ENCODE results near the gene PSMD13. TPM values are rescaled to one million over a fixed set of nuclear protein-coding genes. Genes with fewer than 3 reads are reported as not detected.

The PSMD13 gene
- total and polyA plus RNA-seq, 3 experiments from 2014 or later = 218 to 237 (median 235) TPM

DNA sequence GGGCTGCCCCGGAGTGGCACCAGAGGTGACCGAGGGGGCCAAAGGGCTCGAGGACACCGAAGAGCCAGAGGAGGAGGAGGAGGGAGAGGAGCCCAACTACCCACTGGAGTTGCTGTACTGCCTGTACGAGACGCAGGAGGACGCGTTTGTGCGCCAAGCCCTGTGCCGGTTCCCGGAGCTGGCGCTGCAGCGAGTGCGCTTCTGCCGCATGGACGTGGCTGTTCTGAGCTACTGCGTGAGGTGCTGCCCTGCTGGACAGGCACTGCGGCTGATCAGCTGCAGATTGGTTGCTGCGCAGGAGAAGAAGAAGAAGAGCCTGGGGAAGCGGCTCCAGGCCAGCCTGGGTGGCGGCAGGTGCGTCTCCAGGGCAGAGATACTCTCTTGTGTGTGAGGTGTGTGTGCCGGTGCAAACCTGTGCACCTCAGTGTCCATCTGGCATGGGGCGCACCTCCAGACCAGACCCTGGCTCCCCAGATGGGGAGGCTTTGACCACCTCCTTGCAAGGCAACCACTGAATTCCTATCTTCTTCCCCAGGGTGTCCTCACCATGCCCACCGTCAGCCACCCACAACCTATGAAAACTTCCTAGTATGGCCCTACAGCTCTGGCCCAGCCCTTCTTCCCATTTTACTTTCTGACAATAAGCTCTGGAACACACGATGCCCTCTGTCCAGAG, 44.8 kb downstream of the PSMD13 start:
- no peaks in the 10 kb centered on the region for H3K27me3 Mint-ChIP-seq
- H3K4me1 ChIP-seq (ENCODE audit: insufficient read depth, low read length) = peaks cover 55% of the 10 kb centered on the region
- H3K27ac Mint-ChIP-seq = peak overlapping the region in 6 of 8 donors; percentile 45 to 92 (median 74)
- H3K4me3 ChIP-seq (ENCODE audit: low read length) = peak overlapping the region; percentile 70
- H3K36me3 Mint-ChIP-seq = peaks cover 5 to 34% (median 8%) of the 10 kb centered on the region in 3 donors
- H3K9me3 ChIP-seq (ENCODE audit: low read length) = no peaks in the 10 kb centered on the region
- no peaks in the 10 kb centered on the region for H3K27me3 ChIP-seq (ENCODE audit: insufficient read depth, low read length, poor library complexity, severe bottlenecking)
- DNase-seq = no peak
- ChIA-PET CTCF (interaction anchor here (0.9 to 7.0 kb wide), 17 partner anchors 8 to 166 kb away, joined by 3 to 58 read pairs (median 6); partner anchors contain the start of genes BET1L, PSMD13 and RIC8A), POLR2A (interaction anchor here (0.7 to 4.6 kb wide), 8 partner anchors 9 to 538 kb away, joined by 3 to 71 read pairs (median 6); partner anchors contain the start of genes BET1L, PSMD13 and RIC8A)
- H3K4me3 Mint-ChIP-seq = peak overlapping the region; percentile 83 to 93 (median 91)
- no peaks in the 10 kb centered on the region for H3K36me3 ChIP-seq (ENCODE audit: insufficient read depth, low read length)
- H3K9me3 Mint-ChIP-seq = peaks cover 0 to 2% (median 2%) of the 10 kb centered on the region in 5 donors
- H3K27ac ChIP-seq (ENCODE audit: low read depth, low read length) = no peak overlapping the region
- H3K4me1 Mint-ChIP-seq = peaks cover 44 to 72% (median 59%) of the 10 kb centered on the region in 3 donors

DNA sequence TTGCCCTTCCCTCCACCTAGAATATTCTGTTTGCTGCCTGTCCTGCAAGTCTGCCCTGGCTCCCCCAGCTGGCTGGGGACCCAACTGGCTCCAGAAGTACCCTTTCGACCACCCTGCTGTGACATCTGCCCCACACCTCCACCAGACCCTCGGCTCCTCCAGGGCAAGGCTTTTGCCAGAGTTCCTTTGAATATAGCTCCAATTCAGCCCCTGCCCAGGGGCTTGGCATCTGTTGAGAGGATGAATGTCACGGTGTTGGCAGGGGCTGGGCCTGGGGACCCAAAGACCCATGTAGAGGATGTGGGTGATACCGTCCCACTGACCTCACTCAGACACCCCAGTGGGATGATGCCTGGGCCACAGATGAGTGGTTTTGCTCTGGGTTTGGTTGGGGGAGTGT, 45.4 kb downstream of the PSMD13 start:
- Mint-ChIP-seq H3K4me1 (peaks cover 48 to 75% (median 61%) of the 10 kb centered on the region in 3 donors), H3K36me3 (peaks cover 3 to 34% (median 5%) of the 10 kb centered on the region in 3 donors), H3K27me3 (peaks cover 0 to 3% of the 10 kb centered on the region in 2 donors), H3K9me3 (peaks cover 0 to 2% (median 0%) of the 10 kb centered on the region in 5 donors), H3K4me3 (peak overlapping the region; percentile 83 to 93 (median 91)), H3K27ac (peak overlapping the region in 6 of 8 donors; percentile 35 to 94 (median 74))
- peaks cover 59% of the 10 kb centered on the region for H3K4me1 ChIP-seq (ENCODE audit: insufficient read depth, low read length)
- CTCF ChIA-PET = interaction anchor here (0.9 to 7.0 kb wide), 7 partner anchors 11 to 74 kb away, joined by 3 to 58 read pairs (median 9); partner anchors contain the start of genes BET1L and RIC8A
- H3K27ac ChIP-seq (ENCODE audit: low read depth, low read length) = no peak overlapping the region
- H3K9me3 ChIP-seq (ENCODE audit: low read length) = no peaks in the 10 kb centered on the region
- H3K4me3 ChIP-seq (ENCODE audit: low read length) = peak overlapping the region; percentile 70
- DNase-seq = no peak
- no peaks in the 10 kb centered on the region for H3K27me3 ChIP-seq (ENCODE audit: insufficient read depth, low read length, poor library complexity, severe bottlenecking)
- no peaks in the 10 kb centered on the region for H3K36me3 ChIP-seq (ENCODE audit: insufficient read depth, low read length)
- POLR2A ChIA-PET = interaction anchor here (0.7 to 4.6 kb wide), 4 partner anchors 14 to 114 kb away, joined by 3 to 71 read pairs (median 8); partner anchors contain the start of gene PSMD13

DNA sequence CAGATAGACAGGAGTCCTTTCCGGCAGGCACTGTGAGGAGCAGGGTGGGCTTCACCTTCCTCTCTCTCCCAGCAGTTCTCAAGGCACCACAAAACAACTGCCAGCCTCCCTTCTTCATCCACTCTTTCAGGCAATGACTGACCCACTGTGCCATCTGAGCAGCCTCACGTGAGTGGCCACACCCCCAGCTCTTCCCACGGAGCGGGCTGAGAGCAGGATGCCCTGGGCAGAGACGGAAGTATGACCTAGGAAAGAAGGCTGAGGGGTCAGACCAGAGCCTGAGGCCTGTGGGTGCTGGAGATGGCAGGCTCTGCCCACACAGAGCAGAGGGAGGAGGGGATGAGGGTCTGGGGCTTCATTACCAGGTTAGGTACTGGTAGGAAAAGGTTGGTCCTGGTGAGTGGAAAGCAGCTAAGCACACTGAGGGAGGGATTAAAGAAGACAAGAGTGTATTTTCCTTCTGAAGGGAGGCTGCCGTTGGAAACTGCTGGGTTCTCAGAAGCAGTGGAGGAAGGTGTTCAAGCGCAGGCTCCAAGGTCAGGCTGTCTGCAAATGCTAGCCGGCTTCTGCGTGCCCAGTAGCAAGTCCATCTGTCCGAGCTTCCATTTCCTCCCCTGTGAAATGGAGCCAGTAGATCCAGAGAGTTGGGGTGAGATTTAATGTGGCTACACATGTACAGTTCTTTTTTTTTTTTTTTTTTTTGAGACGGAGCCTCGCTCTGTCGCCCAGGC, 46.0 kb downstream of the PSMD13 start:
- Histone ChIP-seq H3K27me3 (ENCODE audit: insufficient read depth, low read length, poor library complexity, severe bottlenecking) (no peaks in the 10 kb centered on the region), H3K9me3 (ENCODE audit: low read length) (no peaks in the 10 kb centered on the region), H3K4me1 (ENCODE audit: insufficient read depth, low read length) (peaks cover 58% of the 10 kb centered on the region), H3K36me3 (ENCODE audit: insufficient read depth, low read length) (no peaks in the 10 kb centered on the region), H3K27ac (ENCODE audit: low read depth, low read length) (no peak overlapping the region), H3K4me3 (ENCODE audit: low read length) (peak overlapping the region; percentile 70)
- no peak for DNase-seq
- Mint-ChIP-seq H3K9me3 (peaks cover 0 to 2% (median 0%) of the 10 kb centered on the region in 5 donors), H3K36me3 (peaks cover 3 to 34% (median 5%) of the 10 kb centered on the region in 3 donors), H3K27me3 (peaks cover 0 to 4% of the 10 kb centered on the region in 2 donors), H3K4me1 (peaks cover 47 to 72% (median 56%) of the 10 kb centered on the region in 3 donors), H3K4me3 (peak overlapping the region; percentile 83 to 93 (median 91)), H3K27ac (peak overlapping the region; percentile 1 to 94 (median 64))
- ChIA-PET POLR2A (interaction anchor here (0.7 to 4.6 kb wide), 5 partner anchors 14 to 134 kb away, joined by 3 to 71 read pairs (median 4); no protein-coding TSS in a partner anchor), CTCF (interaction anchor here (0.9 to 7.0 kb wide), 10 partner anchors 8 to 75 kb away, joined by 3 to 58 read pairs (median 7); partner anchors contain the start of genes BET1L and RIC8A)

DNA sequence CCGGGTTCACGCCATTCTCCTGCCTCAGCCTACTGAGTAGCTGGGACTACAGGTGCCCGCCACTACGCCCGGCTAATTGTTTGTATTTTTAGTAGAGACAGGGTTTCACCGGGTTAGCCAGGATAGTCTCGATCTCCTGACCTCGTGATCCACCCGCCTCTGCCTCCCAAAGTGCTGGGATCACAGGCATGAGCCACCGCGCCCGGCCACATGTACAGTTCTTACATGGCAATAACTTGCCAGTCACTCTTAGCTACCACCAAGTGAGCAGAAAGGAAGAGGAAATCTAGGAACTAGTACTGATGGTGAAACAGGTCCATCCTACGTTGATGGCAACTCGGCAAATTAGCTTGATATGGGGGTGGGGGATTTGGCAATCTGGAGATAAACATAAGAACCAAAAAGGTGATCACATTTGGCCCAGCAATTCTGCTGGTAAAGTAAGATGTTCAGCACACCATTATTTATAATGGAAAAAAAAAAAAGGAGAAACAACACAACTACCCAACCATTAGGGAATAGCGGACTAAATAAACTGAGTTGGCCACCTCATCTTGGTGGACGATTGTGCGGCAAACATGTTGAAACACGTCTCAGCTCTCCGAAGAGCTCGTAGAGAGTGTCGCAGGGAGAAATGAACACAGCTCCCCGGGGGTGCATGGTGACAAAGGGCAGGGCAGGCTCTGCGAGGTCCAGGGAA, 46.8 kb downstream of the PSMD13 start:
- peak overlapping the region in 3 of 8 donors; percentile 26 to 63 (median 58) for H3K27ac Mint-ChIP-seq
- Histone ChIP-seq H3K4me1 (ENCODE audit: insufficient read depth, low read length) (peaks cover 50% of the 10 kb centered on the region), H3K9me3 (ENCODE audit: low read length) (no peaks in the 10 kb centered on the region), H3K27me3 (ENCODE audit: insufficient read depth, low read length, poor library complexity, severe bottlenecking) (no peaks in the 10 kb centered on the region), H3K4me3 (ENCODE audit: low read length) (no peak overlapping the region), H3K27ac (ENCODE audit: low read depth, low read length) (no peak overlapping the region), H3K36me3 (ENCODE audit: insufficient read depth, low read length) (no peaks in the 10 kb centered on the region)
- no peaks in the 10 kb centered on the region for H3K9me3 Mint-ChIP-seq
- DNase-seq = no peak
- ChIA-PET CTCF (interaction anchor here (0.6 to 7.0 kb wide), 7 partner anchors 9 to 33 kb away, joined by 3 to 49 read pairs (median 4); no protein-coding TSS in a partner anchor), POLR2A (interaction anchor here (0.6 to 1.2 kb wide), 3 partner anchors 15 to 32 kb away, joined by 3 read pairs; no protein-coding TSS in a partner anchor)
- H3K27me3 Mint-ChIP-seq = peaks cover 0 to 9% of the 10 kb centered on the region in 2 donors
- peaks cover 3 to 40% (median 5%) of the 10 kb centered on the region in 3 donors for H3K36me3 Mint-ChIP-seq
- H3K4me1 Mint-ChIP-seq = peaks cover 43 to 71% (median 50%) of the 10 kb centered on the region in 3 donors
- peak overlapping the region in 6 of 7 donors; percentile 66 to 92 (median 90) for H3K4me3 Mint-ChIP-seq

DNA sequence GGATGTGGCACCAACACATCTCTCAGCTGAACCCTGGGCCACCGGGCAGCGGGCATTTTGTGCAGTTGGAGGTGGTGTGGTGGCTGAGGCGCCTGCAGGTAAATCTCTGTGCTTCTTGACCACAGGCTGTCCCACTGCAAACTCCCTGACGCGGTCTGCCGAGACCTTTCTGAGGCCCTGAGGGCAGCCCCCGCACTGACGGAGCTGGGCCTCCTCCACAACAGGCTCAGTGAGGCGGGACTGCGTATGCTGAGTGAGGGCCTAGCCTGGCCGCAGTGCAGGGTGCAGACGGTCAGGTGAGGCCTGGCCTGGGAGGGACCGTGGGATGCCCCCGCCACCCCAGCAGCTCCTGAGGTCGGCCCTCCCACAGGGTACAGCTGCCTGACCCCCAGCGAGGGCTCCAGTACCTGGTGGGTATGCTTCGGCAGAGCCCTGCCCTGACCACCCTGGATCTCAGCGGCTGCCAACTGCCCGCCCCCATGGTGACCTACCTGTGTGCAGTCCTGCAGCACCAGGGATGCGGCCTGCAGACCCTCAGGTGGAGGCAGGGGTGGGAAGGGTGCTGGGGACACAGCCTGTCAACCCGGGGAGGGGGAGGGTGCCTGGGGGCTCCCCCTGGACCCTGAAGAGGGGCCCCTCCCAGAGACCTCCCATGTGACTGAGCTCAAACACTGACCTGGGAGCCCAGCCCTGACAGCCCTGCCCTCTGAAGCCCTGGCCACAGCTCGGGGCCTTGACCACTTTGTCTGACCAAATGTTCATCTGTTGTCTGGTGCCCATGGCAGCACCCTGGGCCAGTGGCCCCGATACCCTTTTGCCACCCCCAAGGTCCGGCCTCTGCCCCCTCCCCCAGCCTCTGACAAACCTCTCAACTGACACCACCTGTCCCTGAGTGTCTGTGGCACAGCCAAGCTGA, 47.6 kb downstream of the PSMD13 start:
- POLR2A ChIA-PET = interaction anchor here (0.5 to 0.8 kb wide), 4 partner anchors 11 to 285 kb away, joined by 3 to 4 read pairs (median 3); no protein-coding TSS in a partner anchor
- no peak for DNase-seq
- peaks cover 41 to 69% (median 47%) of the 10 kb centered on the region in 3 donors for H3K4me1 Mint-ChIP-seq
- Histone ChIP-seq H3K27ac (ENCODE audit: low read depth, low read length) (no peak overlapping the region), H3K4me3 (ENCODE audit: low read length) (no peak overlapping the region), H3K9me3 (ENCODE audit: low read length) (no peaks in the 10 kb centered on the region), H3K36me3 (ENCODE audit: insufficient read depth, low read length) (no peaks in the 10 kb centered on the region), H3K4me1 (ENCODE audit: insufficient read depth, low read length) (peaks cover 46% of the 10 kb centered on the region), H3K27me3 (ENCODE audit: insufficient read depth, low read length, poor library complexity, severe bottlenecking) (no peaks in the 10 kb centered on the region)
- H3K36me3 Mint-ChIP-seq = peaks cover 3 to 40% (median 5%) of the 10 kb centered on the region in 3 donors
- H3K27ac Mint-ChIP-seq = peak overlapping the region in 1 of 8 donors; percentile 58
- peak overlapping the region in 2 of 7 donors; percentile 45 to 92 for H3K4me3 Mint-ChIP-seq
- peaks cover 0 to 9% of the 10 kb centered on the region in 2 donors for H3K27me3 Mint-ChIP-seq
- no peaks in the 10 kb centered on the region for H3K9me3 Mint-ChIP-seq
- CTCF ChIA-PET = interaction anchor here (0.6 to 7.0 kb wide), 6 partner anchors 10 to 33 kb away, joined by 3 to 49 read pairs (median 4); no protein-coding TSS in a partner anchor

DNA sequence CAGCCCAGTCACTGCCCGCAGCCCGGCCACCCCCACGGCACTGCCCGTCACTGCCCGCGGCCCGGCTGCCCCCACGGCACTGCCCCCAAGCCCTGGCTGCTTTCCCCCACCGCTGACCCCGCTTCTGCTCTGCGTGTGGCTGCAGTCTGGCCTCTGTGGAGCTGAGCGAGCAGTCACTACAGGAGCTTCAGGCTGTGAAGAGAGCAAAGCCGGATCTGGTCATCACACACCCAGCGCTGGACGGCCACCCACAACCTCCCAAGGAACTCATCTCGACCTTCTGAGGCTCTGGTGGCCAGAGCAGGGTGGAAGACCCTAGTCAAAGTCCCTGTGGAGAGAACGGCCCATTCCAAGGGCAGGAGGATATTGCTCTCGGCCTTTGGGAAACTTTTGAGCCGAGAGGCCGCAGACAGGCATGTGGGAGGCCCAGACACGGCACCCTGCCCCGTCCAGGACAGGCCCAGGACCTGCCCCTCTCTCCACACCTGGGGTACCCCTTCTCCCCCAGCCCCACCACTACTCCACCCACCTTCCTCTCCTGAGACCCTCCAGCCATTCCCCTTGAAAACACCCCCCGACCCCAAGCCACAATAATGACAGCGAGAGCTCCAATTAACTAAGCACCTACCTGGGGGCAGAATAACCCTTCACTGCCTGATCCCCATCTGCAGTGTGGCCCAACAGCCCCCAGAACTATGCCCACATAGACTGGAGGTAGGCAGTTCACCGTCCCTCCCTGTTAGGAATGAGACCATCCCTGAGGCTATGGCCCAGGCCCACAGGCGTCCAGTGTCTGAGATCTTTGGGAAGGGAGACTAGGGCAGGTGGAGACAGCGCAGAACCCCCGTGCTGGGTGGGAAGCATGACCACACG, 48.5 kb downstream of the PSMD13 start:
- Mint-ChIP-seq H3K36me3 (peaks cover 3 to 40% (median 5%) of the 10 kb centered on the region in 3 donors), H3K4me3 (peak overlapping the region in 2 of 7 donors; percentile 67 to 68), H3K9me3 (no peaks in the 10 kb centered on the region), H3K27ac (peak overlapping the region in 4 of 8 donors; percentile 56 to 96 (median 64)), H3K4me1 (peaks cover 46 to 74% (median 54%) of the 10 kb centered on the region in 3 donors), H3K27me3 (peaks cover 0 to 9% of the 10 kb centered on the region in 2 donors)
- Histone ChIP-seq H3K27ac (ENCODE audit: low read depth, low read length) (no peak overlapping the region), H3K36me3 (ENCODE audit: insufficient read depth, low read length) (no peaks in the 10 kb centered on the region), H3K4me1 (ENCODE audit: insufficient read depth, low read length) (peaks cover 46% of the 10 kb centered on the region), H3K27me3 (ENCODE audit: insufficient read depth, low read length, poor library complexity, severe bottlenecking) (no peaks in the 10 kb centered on the region), H3K9me3 (ENCODE audit: low read length) (no peaks in the 10 kb centered on the region), H3K4me3 (ENCODE audit: low read length) (no peak overlapping the region)
- POLR2A ChIA-PET = interaction anchor here (0.5 to 0.8 kb wide), 4 partner anchors 10 to 284 kb away, joined by 3 to 4 read pairs (median 3); partner anchors contain the start of genes BET1L and RIC8A
- CTCF ChIA-PET = interaction anchor here (1.8 to 3.3 kb wide), 2 partner anchors 33 to 34 kb away, joined by 6 to 25 read pairs; no protein-coding TSS in a partner anchor
- peak in 1 of 5 donors; percentile 39 for DNase-seq

Measured in CD8-positive, alpha-beta memory T cell (primary cell).